RCC 7860 (cell line): ENCODE data around the gene FYB2.

Experiments
- DNase-seq: peaks from one replicate; pipeline ENCODE4 v3.0.0-alpha.2; 2015; ENCODE audit warnings: low spot score
- FAIRE-seq: peaks from 2 replicates; lab custom pipeline; 2012; peaks lifted over from hg19 to GRCh38; lab: Jason Lieb, UNC

The FYB2 gene

DNA sequence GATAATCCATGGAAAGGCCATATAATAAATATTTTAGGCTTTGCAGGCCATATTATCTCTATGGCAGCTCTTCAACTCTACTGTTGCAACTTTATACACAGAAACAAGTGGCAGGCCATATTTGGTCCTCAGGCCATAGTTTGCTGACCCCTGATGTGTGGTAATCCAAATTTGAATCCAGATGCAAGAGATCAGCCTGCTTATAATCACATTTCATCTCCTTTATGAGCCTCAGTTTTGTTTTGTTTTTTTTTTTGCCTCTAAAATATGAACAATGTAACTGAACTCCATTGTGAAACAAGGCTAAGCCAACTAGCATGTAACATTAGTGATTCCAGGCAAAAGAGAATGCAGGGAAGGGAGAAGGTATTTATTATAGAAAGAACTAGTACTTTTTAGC is 92.5 kb downstream of the FYB2 start:
- FAIRE-seq = no peak

DNA sequence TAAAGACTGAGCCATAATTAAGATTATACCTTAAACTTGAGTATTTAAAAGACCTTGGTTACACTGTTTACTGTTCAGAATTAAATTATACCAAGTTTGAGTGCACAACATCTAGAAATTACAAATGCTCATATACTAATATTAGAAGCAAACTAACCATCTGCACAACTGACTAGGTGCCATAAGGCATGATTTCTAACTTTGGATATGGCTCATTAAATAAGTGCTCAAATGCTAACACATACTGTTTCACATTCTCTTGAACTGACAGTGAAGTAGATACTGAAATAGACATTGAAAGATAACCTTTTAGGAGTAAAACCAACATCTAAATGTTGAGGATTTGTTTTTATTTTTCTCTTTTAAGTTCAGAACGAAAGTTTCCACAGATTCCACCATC is 100.0 kb downstream of the FYB2 start:
- DNase-seq (no peak), FAIRE-seq (peak; percentile 25)

More for the DNA sequence above, 92.5 kb downstream of the FYB2 start:
- no peak for DNase-seq

DNA sequence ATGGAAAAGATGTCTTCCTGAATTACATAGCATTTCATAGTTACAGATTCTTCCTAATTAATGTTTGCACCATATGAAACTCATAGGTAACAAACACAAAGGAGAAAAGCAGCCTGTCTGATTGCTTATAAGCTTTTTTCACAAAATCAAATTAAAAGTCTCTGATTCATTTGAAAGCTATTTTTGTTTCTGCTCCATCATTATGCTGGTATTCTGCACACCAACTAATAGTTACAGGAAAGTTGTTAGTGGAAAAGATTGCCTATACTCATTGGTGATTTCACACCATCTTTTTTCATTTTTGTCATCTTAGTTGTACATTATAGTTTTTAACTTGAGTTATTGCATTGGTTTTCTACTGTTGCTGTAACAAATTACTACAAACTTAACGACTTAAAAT is 104.0 kb downstream of the FYB2 start:
- FAIRE-seq (no peak), DNase-seq (no peak)

DNA sequence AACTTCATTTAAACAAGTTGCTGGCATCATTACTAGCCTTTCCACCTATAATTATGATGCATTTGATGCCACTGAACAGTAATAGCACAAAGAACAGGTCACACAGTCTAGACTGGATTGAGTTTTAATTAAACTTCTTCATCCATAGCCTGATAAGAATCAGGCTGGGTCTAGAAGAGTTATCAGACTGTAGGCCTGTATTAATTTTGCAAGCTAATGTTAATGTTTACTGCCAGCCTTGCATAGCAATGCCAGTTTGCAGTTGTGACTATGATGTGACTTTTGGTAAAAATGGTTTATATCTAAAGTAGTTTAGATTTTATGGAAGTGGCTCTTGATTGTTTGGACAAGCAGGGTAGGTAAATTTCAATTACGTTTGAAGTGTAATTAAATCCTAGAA is 106.1 kb downstream of the FYB2 start:
- FAIRE-seq = no peak
- DNase-seq = no peak

DNA sequence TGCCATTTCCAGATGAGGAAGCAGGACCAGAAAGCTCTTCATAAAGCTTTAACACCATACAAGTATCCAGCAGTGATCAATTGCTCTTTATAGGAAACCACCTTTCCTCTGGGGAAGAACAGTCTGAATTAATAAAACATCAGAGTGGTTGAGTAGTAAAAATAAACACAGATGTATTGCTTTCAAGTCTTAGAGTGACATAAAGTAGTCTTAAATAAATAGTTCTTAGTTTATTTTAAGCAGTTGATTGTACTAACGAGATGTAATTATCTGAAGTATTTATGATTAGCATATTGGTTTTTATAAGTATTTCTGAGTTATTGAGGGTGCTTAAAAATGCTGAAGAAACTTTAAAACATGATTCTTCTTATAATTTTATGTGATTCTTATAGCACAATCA is 107.1 kb downstream of the FYB2 start:
- DNase-seq = no peak
- no peak for FAIRE-seq

DNA sequence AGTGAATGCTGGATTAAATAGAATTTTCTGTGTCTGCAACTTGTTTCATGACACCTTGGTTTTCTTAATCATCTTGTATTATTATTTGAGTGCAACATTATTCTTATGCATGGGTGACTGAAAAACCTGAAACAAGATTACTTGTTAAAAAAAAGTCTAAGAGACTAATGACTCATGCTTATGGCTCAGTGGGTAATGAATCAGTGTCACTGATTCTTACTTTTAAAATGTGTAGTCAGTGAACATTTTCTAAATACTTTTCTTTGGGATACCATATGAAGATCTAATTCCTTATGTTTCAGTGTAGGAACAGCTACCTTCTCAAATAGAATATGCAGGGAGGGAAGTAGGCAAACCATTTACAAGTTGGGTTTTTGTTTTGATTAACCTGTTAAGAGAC is 108.6 kb downstream of the FYB2 start:
- DNase-seq = peak; percentile 73
- peak; percentile 98 for FAIRE-seq

DNA sequence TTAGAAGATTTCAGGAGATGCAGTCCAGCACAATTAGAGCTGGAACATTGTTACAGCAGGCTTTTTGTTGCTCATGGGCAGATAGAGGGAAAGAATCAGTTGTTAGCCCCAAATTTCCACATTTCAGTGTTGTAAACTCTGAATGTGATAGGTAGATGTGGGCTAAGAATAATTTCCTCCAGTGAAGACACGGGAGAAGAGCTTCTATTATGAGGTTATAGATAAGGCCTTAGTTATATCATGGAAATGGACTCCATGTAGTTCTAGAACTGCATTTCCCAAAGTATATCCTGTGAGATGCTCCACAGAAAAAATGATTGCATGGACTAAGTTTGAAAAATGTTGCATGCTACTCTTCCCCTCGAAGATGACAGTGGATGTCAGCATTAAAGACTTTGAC is 109.2 kb downstream of the FYB2 start:
- no peak for FAIRE-seq
- DNase-seq = no peak

DNA sequence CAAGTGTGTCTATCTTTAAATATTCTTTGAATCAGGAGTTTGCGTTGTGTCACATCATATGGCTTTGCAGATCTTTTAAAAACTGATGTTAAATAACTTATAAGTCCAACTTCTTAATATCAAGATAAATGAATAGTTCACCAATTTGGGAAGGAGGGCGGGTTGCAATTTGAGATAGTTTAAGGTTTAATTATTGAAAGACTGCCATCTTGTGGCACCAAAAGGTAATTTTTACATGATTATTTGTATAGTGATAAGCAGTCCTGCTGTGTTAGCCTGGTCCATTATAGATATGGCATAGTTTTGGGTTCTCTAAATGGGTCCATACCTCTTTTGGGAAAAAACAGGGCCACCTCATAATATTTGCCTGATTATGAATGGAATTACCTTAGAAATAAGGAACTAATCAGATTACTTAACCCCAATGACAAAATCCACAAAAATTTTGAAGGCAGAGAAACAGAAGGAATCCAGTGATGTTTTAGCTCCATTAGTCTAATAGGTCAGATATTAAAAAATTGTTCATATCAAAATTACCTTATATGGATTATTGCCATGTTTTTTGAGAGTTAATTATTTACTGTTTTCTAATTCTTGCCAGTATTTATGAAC is 109.8 kb downstream of the FYB2 start:
- FAIRE-seq = peak; percentile 87
- peak; percentile 29 for DNase-seq

DNA sequence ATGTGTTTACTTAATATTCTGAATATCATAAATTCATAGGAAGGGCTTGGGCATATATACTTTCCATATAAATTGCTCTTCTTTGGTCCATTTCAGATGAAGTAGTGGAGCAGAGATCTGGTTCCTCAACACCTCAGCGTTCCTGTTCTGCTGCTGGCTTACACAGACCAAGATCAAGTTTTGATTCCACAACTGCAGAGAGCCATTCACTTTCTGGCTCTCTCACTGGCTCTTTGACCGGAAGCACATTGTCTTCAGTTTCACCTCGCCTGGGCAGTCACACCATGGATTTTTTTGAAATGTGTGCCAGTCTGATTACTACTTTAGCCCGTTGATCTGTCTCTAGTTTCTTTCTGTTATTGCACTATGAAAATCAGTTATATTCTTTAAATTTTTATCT is 111.8 kb downstream of the FYB2 start:
- no peak for DNase-seq

DNA sequence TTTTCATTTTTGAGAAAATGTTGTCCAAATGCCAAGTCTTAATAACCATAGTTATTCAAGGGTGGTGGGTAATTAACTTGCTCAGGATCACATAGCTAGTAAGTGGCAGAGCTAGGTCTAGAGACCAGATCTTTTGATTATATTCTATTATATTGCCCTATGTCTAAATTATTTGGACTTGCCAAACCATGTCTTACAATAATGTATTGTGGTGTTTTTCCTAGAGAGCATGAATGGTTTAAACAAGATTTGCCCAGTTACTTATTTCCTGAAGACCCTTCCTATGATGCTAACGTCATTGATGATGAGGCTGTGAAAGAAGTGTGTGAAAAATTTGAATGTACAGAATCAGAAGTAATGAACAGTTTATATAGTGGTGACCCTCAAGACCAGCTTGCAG is 115.5 kb downstream of the FYB2 start:
- DNase-seq (no peak), FAIRE-seq (no peak)

More for the DNA sequence above, 111.8 kb downstream of the FYB2 start:
- no peak for FAIRE-seq

DNA sequence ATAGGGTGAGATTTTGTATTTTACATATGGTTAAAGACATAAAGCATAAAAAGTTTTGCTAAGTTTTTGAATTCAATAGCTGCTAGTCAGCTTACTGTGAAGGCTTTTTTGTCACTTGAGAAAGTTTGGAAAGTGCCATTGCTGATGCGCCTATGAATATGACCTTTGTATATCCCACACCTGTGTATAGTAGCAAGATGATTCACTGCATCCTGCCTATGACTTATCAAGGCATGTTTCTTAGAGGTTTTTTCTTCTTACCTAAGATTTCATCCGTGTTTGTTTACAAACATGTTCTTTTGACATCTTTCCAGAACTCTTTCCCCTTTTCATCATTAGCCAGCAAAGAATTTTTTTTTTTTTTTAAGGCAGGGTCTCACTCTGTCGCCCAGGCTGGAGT is 122.5 kb downstream of the FYB2 start:
- FAIRE-seq (no peak), DNase-seq (no peak)

DNA sequence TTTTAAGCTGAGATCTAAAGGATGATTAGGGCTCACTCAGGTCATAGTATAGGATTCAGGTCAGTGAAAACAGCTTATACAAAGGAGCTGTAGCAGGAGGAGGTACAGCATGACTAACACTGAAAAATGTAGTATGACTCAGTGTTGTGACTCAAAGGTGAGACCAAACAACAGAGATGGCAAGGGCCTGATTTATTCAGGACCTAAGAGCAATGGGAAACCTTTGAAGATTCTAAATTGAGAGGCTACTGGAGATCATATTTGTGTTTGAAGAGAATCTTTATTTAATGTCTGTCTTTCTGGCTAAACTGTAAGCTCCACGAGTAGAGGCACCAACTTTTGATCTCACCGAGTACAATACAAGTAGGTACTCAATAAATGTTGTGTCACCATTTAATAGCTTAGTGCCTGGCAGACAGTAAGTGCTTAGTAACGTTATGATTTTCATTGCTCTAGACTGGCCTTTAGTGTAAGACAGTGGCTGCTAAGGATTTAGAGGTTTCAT is 130.6 kb downstream of the FYB2 start:
- FAIRE-seq = peak; percentile 97

DNA sequence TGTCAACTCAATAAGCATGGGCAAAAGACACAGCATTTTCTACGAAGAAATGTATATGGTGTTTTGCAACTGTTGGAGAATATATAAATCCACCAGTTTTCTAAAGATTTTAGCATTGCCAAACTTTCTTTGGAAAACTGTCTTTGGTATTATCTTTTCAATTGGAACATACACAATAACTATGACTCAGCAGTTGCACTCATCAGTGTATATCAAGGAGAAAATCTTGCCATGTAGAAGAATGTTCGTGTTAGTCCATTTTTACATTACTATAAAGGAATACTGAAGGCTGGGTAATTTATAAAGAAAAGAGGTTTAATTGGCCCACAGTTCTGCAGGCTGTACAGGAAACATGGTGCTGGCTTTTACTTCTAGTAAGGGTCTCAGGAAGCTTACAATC is 133.0 kb downstream of the FYB2 start:
- FAIRE-seq (no peak), DNase-seq (no peak)

More for the DNA sequence above, 130.6 kb downstream of the FYB2 start:
- peak; percentile 88 for DNase-seq

DNA sequence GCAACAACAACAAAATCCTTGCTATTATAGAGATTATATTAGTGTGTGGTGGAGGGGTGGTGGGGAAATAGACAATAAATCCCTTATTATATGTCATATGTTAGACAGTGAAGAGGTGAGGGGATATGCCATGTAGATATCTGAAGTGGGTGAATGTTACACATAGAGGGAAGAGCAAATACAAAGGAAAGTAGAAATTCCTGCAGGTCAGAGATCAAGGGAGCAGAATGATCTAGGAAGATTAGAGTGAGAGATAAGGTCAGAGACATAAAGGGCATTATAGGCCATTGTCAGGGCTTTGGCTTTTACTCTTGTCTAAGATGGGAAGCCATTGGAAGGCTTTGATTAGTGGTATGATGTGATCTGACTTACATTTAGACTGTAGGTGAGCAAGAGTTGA is 135.6 kb downstream of the FYB2 start:
- DNase-seq (no peak), FAIRE-seq (no peak)

DNA sequence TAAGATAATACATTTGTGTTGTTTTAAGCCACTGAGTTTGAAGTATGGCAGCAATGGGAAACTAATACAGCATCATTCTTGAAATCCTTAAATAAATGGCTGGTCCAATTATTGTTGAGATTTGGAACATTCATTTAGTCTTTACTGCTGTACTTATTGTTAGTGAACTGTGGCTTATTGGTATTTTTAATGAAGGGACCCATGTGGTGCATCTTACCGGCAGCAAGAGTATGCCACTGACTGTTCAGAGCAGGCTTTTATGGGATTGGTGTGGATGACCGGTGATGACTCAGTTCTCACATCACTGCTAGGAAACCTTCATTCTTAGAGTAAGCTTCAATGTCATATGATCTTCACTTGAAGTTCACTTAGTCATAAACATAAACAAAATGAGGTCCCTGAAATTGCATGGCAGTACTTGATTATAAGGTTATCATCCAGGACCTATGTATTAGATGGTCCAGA is 142.6 kb downstream of the FYB2 start:
- DNase-seq (peak; percentile 48), FAIRE-seq (peak; percentile 35)

DNA sequence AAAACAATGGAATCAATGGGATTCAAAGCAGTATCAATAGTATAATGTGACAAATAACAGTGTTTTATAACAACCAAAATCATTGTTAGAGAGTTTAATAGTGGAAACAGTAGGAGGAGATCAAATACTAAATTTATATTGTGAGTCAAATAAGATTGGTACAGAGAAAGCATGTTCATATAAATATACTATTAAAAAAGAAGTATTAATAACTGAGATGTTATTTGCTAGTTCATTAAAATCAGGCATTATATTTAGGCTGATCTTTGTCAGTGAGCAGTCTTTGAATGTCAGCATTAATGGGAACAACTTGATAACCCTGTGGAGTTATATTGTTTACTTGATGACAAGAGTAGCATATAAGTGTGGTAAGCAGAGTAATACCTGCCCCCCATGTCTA is 143.4 kb downstream of the FYB2 start:
- FAIRE-seq = no peak
- DNase-seq = no peak

DNA sequence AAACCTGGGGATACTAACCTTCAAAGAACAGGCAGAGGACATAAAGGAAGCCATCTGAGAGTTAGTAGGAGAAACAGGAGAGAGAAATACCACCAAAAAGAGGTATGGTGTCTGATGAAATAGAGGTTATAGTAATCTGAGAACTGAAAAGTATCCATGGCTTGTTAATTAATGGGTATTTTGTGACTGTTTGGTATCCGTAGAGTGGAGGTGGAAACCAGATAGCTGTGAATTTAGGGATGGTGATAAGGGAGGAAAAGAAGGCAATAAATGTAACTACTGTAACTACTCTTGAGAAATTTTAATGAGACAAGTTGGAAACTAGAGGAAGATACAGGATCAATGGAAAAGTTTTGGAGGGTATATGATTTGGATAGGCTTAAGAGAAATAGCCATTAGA is 146.6 kb downstream of the FYB2 start:
- FAIRE-seq = no peak
- no peak for DNase-seq

DNA sequence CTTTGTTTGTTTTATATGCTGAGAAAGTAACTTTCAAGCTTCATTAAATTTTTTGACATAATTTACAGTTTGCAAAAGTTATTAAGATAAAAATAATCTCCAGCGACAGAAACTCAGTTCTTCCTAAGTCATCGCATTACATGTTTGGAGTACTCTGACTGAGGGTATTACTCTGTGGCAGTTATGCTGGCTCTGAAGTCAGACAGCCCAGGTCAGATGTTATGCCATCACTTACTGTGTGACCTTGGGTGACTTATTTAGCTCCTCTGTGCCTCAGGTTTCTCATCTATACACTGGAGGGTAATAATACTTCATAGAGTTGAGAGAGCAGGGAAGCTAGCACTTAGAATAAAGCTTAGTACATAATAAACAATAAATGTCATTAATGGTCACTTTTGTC is 147.7 kb downstream of the FYB2 start:
- DNase-seq (no peak), FAIRE-seq (no peak)

DNA sequence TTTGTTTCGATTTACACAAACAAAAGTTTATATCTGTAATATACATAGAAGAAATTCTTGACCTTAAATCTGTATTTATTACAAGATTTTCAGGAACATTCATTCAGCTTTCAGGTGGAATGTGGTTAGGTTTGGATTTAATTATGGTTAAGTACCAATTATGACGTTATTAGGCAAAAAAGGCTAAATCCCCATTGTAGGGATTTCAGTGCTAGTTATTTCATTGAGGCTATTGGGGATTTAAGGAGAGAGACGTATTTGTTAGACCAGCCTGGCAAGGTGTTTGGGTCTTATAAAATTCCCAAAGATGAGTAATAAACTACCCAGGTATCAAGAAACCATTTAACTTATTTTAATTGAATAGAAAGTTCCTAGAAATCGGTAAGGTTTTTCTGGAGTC is 148.1 kb downstream of the FYB2 start:
- no peak for DNase-seq
- no peak for FAIRE-seq

DNA sequence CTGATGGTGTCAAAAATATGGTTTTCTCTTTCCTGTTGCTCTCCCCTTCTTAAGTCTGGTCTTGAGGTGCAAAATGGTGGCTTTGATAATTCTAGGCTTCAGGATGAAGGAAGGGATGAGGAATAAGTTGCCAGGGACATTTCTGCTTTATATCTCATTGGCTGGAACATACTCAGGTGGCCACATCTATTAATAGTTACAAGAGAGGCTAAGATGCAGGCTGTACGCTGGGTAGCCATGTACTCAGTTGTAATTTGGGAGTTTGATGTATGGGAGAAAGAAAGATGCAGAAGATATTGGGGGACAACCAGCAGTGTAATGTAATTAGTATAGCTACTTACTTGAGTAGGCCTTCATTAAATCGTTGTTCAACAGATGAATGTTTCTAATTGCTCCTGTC is 148.9 kb downstream of the FYB2 start:
- FAIRE-seq (no peak), DNase-seq (no peak)
